Measurements from ENCODE around the gene BCL2L12. TPM values are rescaled to one million over a fixed set of nuclear protein-coding genes. Genes with fewer than 3 reads are reported as not detected.

BCL2L12 gene
- total RNA-seq, 4 donors from 2014 or later = 2.1 to 7.9 (median 3.3) TPM

DNA sequence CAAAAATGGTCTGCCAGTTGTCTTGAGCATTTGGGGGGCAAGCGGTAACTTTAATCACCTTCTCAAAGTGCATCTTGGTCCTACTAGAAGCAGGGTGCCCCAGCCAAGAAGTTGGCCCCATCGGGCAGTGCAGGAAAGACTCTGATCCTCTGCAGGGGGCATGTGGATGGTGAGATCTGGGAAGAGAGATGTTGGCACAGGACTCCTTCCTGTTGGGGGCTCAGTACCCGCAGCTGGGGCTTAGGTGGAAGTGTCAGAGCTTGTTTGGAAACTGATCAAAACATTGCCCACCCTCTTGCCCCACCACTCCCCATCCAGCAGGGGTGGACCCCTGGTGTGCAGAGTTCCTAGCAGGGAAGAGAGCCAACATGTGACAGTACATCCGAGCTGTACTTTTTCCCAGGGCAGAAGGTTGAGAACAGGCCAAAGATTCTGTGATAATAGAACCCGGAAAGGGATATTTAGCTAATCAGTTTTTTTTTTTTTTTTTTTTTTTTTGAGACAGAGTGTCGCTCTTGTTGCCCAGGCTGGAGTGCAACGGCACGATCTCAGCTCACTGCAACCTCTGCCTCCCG is 34.6 kb upstream of the BCL2L12 start:
- no peak for TF ChIP-seq CTCF (IDR thresholded peaks at IDR 0.05; ENCODE audit: low read depth)

DNA sequence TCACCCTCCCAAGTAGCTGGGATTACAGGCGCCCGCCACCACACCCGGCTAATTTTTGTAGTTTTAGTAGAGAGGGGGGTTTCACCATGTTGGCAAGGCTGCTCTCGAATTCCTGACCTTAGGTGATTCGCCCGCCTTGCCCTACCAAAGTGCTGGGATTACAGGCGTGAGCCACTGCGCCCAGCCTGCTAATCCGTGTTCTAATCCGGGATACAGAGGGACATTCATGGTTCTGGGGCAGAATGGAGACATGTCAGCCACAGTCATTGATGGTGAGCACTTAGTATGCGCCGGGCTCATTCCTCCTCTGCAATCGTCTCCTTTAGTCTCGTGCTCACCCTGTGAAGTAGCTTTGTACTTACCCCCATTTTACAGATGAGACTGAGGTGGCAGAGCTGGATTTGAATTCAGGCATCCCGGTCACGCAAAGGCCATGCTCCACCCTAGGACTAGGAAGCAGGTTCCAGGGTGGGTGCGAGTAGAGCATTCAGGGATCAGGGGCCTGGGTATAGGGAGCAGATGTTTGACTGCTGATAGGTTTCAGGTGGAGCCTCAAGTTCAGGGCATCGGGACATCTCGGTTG is 34.0 kb upstream of the BCL2L12 start:
- no peak for TF ChIP-seq CTCF (IDR thresholded peaks at IDR 0.05; ENCODE audit: low read depth)

- TF ChIP-seq CTCF (IDR thresholded peaks at IDR 0.05; ENCODE audit: low read depth) = no peak
These were observed 33.2 kb upstream of the BCL2L12 start for GRCh38 chr19:49632576-49632975.

- TF ChIP-seq CTCF (IDR thresholded peaks at IDR 0.05; ENCODE audit: low read depth) = no peak
These were observed 30.1 kb upstream of the BCL2L12 start for GRCh38 chr19:49635530-49636232.

DNA sequence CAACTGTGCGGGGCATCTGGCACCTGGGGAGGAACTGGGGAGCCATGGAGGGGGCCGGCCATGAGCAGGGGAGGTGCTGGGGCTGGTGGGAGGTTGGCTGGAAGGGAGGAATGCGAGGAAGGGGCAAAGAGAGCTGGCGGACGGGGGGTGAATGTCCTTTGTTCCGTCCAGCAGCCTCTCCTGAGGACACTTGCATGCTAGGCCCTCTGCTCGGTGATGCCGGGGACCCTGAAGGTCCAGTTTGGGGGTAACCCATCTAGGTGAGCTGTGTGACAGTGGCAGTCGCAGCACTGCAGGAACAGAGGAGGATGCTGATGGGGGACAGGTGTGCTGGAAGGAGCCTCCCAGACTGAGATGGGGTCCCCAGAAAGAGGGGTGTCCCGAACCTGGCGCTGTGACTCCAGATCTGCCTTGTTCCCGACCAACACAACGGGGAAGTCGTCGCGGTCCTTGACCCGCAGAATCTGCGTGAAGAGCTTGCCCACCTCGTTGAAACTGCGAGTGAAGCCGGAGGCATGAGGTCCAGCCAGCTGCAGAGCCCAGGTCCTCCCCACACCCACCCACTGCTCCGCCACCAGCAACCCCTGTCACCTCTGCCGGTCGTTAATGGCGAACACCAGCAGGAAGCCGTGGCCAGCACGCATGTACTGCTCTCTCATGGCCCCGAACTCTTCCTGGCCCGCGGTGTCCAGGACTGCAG is 29.4 kb upstream of the BCL2L12 start:
- TF ChIP-seq CTCF (IDR thresholded peaks at IDR 0.05; ENCODE audit: low read depth) = no peak

DNA sequence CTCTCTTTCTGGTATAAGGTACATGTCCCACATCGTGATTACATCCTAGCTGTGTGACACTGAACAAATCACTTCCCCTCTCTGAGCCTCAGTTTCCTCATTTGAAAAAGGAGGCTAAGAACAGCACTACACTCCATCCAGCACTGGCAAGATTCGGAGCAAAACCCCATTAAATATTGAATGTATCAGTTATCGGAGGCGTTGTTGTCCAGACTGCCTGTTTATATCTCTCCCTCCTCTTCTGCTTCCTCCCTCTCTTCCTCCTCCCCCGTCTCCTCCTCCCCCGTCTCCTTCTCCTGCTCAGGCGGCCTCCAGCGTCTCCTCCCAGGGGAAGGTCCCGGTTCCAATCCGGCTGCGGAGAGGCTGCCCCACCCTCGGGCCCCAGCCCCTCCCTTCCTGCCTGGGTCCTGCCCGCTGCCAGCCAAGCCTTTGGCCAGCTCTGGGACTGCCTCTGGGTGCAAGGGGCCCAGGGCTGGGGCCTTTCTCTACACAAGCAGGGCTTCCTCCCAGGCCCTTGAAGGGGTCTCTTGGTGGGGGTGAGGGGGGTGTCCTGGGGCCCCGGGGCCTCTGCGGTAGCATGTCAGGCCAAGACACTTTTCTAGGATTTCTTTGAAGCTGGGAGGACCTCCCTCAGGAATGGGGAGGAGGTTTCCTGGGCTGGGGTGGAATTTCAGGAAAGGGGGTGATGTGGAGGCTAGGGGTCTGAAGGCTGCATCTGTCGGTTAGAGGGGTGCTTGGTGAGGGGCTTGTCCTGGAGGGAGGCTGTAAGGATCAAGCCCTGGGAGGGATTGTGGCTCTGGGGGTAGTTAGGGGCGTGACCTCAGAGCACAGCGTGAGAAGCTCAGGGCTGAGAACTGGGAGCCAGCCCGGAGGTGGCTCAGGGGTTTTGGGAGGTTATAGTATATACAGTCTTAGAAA is 27.7 kb upstream of the BCL2L12 start:
- no peak for TF ChIP-seq CTCF (IDR thresholded peaks at IDR 0.05; ENCODE audit: low read depth)

All from subcutaneous adipose tissue (tissue), 4 donors.